Measurements from ENCODE around the gene R3HDM1. TPM values are rescaled to one million over a fixed set of nuclear protein-coding genes. Genes with fewer than 3 reads are reported as not detected.
"Not testable (repeated sequence)": the region's sequence is repeated elsewhere in the genome, so short reads cannot be mapped to it uniquely, and the experiment has no call there.

The R3HDM1 gene
- polyA plus RNA-seq, 1 donor from 2014 or later, result 30.3 TPM

GRCh38 chr2:135629520-135629919 is 98.2 kb downstream of the R3HDM1 start:
- no peaks in the 10 kb centered on the region for H3K27me3 ChIP-seq (ENCODE audit: insufficient read depth, low read depth, low read length)
- no peaks in the 10 kb centered on the region for H3K9me2 ChIP-seq (ENCODE audit: insufficient read depth, low read length)
- no peaks in the 10 kb centered on the region for H3K9me3 ChIP-seq (ENCODE audit: low read length)
- H3K4me2 ChIP-seq (ENCODE audit: low read length), result no peak overlapping the region
- no peaks in the 10 kb centered on the region for H4K20me1 ChIP-seq (ENCODE audit: insufficient read depth)
- H3F3A ChIP-seq (ENCODE audit: insufficient read depth, low read length, poor library complexity, severe bottlenecking), result no peaks in the 10 kb centered on the region
- no peaks in the 10 kb centered on the region for H3K36me3 ChIP-seq (ENCODE audit: insufficient read depth, low read length)
- no peak overlapping the region for H3K4me3 ChIP-seq (ENCODE audit: low read length)
- H3K79me2 ChIP-seq (replicated peaks; ENCODE audit: insufficient read depth, low read length), result no peaks in the 10 kb centered on the region
- no peak overlapping the region for H3K9ac ChIP-seq (ENCODE audit: low read length)
- H3K27ac ChIP-seq (ENCODE audit: low read length), result no peak overlapping the region
- TF ChIP-seq MXI1 (conservative IDR thresholded peaks at IDR 0.05; ENCODE audit: poor library complexity, severe bottlenecking) (no peak), EP300 (conservative IDR thresholded peaks at IDR 0.05; ENCODE audit: poor library complexity, severe bottlenecking) (no peak), TAF1 (IDR thresholded peaks at IDR 0.05; ENCODE audit: low read depth) (no peak)
- H2AFZ ChIP-seq (ENCODE audit: low read depth, low read length), result no peak overlapping the region

GRCh38 chr2:135630034-135630433 is 98.8 kb downstream of the R3HDM1 start:
- H3F3A ChIP-seq (ENCODE audit: insufficient read depth, low read length, poor library complexity, severe bottlenecking); H3K4me2 ChIP-seq (ENCODE audit: low read length); H3K36me3 ChIP-seq (ENCODE audit: insufficient read depth, low read length); H3K9me3 ChIP-seq (ENCODE audit: low read length); H3K9me2 ChIP-seq (ENCODE audit: insufficient read depth, low read length); H3K79me2 ChIP-seq (replicated peaks; ENCODE audit: insufficient read depth, low read length); H4K20me1 ChIP-seq (ENCODE audit: insufficient read depth); H3K4me3 ChIP-seq (ENCODE audit: low read length); H2AFZ ChIP-seq (ENCODE audit: low read depth, low read length); H3K27me3 ChIP-seq (ENCODE audit: insufficient read depth, low read depth, low read length); H3K9ac ChIP-seq (ENCODE audit: low read length); H3K27ac ChIP-seq (ENCODE audit: low read length): not testable (repeated sequence)

GRCh38 chr2:135630488-135630887 is 99.2 kb downstream of the R3HDM1 start:
- no peak overlapping the region for H3K9ac ChIP-seq (ENCODE audit: low read length)
- no peaks in the 10 kb centered on the region for H3K27me3 ChIP-seq (ENCODE audit: insufficient read depth, low read depth, low read length)
- H3K4me2 ChIP-seq (ENCODE audit: low read length), result no peak overlapping the region
- no peaks in the 10 kb centered on the region for H3K79me2 ChIP-seq (replicated peaks; ENCODE audit: insufficient read depth, low read length)
- no peak overlapping the region for H3K27ac ChIP-seq (ENCODE audit: low read length)
- no peaks in the 10 kb centered on the region for H3F3A ChIP-seq (ENCODE audit: insufficient read depth, low read length, poor library complexity, severe bottlenecking)
- H3K36me3 ChIP-seq (ENCODE audit: insufficient read depth, low read length), result no peaks in the 10 kb centered on the region
- H2AFZ ChIP-seq (ENCODE audit: low read depth, low read length), result no peak overlapping the region
- no peak for TF ChIP-seq TAF1 (IDR thresholded peaks at IDR 0.05; ENCODE audit: low read depth)
- no peak for TF ChIP-seq SMC3 (conservative IDR thresholded peaks at IDR 0.05; ENCODE audit: poor library complexity)
- TF ChIP-seq MXI1 (conservative IDR thresholded peaks at IDR 0.05; ENCODE audit: poor library complexity, severe bottlenecking), result no peak
- H3K9me2 ChIP-seq (ENCODE audit: insufficient read depth, low read length), result no peaks in the 10 kb centered on the region
- H3K9me3 ChIP-seq (ENCODE audit: low read length), result no peaks in the 10 kb centered on the region
- no peak overlapping the region for H3K4me3 ChIP-seq (ENCODE audit: low read length)
- H4K20me1 ChIP-seq (ENCODE audit: insufficient read depth), result no peaks in the 10 kb centered on the region

GRCh38 chr2:135633582-135633981 is 102.3 kb downstream of the R3HDM1 start:
- Histone ChIP-seq H4K20me1 (ENCODE audit: insufficient read depth) (no peaks in the 10 kb centered on the region), H3K27ac (ENCODE audit: low read length) (no peak overlapping the region), H3K9ac (ENCODE audit: low read length) (no peak overlapping the region), H3K27me3 (ENCODE audit: insufficient read depth, low read depth, low read length) (no peaks in the 10 kb centered on the region), H3K4me3 (ENCODE audit: low read length) (no peak overlapping the region), H3K79me2 (replicated peaks; ENCODE audit: insufficient read depth, low read length) (no peaks in the 10 kb centered on the region), H3K9me3 (ENCODE audit: low read length) (no peaks in the 10 kb centered on the region), H3K4me2 (ENCODE audit: low read length) (no peak overlapping the region), H3K9me2 (ENCODE audit: insufficient read depth, low read length) (no peaks in the 10 kb centered on the region), H3K36me3 (ENCODE audit: insufficient read depth, low read length) (peaks cover 7% of the 10 kb centered on the region), H3F3A (ENCODE audit: insufficient read depth, low read length, poor library complexity, severe bottlenecking) (no peaks in the 10 kb centered on the region), H2AFZ (ENCODE audit: low read depth, low read length) (no peak overlapping the region)
- TF ChIP-seq EP300 (conservative IDR thresholded peaks at IDR 0.05; ENCODE audit: poor library complexity, severe bottlenecking), result no peak
- TF ChIP-seq TAF1 (IDR thresholded peaks at IDR 0.05; ENCODE audit: low read depth), result no peak
- no peak for TF ChIP-seq MXI1 (conservative IDR thresholded peaks at IDR 0.05; ENCODE audit: poor library complexity, severe bottlenecking)
- TF ChIP-seq POLR2AphosphoS5 (IDR thresholded peaks at IDR 0.05), result no peak
- TF ChIP-seq CTCF (IDR thresholded peaks at IDR 0.05; ENCODE audit: poor library complexity, severe bottlenecking), result no peak
- TF ChIP-seq RAD21 (conservative IDR thresholded peaks at IDR 0.05), result no peak
- no peak for TF ChIP-seq REST (IDR thresholded peaks at IDR 0.05; ENCODE audit: borderline replicate concordance)
- TF ChIP-seq SMC3 (conservative IDR thresholded peaks at IDR 0.05; ENCODE audit: poor library complexity), result no peak
- no peak for TF ChIP-seq EZH2 (IDR thresholded peaks at IDR 0.05; ENCODE audit: borderline replicate concordance, insufficient read depth, low read length, poor library complexity, severe bottlenecking)
